ENCODE data around the gene GREM2.

GRCh38 chr1:240522122-240522822, 89.7 kb downstream of the GREM2 start:
- TF ChIP-seq CTCF (IDR thresholded peaks at IDR 0.05) = no peak
- no peak for TF ChIP-seq POLR2A (IDR thresholded peaks at IDR 0.05)
